ENCODE data around the gene TNFRSF1A.

TNFRSF1A gene

DNA sequence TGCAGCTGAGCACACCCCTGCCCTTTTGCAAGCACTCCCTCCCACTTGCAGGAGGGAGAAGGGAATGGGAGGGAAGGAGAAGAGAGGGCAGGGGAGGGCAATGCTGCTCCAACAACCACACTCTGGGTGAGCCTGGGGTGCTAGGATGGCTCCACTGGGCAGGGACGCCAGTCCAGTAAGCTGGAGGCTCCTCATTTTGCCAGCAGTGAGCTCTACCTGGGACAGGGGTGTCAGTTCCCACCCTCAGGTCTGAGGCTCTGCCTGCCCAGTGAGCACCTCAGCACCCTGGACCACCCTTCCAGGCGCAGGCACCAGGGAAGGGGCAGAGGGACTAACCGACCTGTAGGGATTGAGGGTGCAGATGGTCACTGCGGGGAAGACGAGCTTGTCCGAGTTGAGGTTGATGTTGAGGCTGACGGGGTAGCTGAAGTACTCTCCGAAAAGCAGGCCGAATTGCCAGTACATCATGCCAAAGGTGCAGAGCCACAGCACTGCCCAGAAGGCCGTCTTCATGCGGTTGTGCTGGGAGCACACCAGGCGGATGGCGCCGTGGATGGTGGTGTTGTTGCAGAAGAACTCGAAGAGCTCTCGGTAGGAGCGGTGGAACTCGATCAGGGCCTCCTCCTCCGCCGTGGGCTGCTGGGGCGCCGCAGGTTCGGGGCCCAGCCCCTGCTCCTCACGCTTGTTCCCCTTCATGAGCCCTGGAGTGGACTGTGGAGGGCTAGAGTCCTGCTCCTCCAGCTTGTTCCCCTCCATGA lies 32.3 kb upstream of the TNFRSF1A start:
- DNase-seq (ENCODE audit: low read depth), result no peak

DNA sequence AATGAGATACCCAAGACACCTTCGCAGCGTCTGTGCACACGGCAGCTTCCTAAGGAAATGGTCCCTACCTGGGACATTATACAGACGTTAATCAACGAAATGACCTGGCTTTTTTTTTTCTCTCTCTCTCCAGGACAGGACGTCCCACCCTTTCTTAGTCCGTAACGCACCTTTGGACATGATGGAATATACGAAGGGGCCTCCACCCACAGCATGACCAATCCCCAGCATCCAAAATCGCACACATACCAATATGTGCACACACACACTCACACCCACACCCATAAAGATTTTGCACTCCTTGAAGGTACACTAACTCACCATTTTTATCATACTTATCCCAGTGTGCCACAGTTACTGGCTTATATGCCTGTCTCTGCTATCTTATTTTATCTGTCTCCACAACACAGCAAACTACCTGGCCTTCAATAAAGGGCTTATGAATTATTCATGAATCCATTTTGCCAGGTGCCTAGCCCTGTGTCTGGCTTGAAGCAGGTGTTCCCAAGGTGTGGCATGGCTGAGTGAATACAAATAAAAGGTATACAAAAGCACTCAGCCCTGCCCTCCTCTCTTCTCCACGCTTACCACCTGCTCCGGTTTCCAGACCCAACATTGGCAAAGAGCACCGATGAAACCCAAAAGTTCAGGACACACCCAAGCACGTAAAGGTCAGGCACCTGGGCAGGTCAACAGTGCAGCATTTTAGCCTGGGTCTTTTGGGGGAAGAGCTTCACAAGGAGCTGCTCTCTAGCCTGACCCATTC lies 31.3 kb upstream of the TNFRSF1A start:
- DNase-seq (ENCODE audit: low read depth), result no peak

DNA sequence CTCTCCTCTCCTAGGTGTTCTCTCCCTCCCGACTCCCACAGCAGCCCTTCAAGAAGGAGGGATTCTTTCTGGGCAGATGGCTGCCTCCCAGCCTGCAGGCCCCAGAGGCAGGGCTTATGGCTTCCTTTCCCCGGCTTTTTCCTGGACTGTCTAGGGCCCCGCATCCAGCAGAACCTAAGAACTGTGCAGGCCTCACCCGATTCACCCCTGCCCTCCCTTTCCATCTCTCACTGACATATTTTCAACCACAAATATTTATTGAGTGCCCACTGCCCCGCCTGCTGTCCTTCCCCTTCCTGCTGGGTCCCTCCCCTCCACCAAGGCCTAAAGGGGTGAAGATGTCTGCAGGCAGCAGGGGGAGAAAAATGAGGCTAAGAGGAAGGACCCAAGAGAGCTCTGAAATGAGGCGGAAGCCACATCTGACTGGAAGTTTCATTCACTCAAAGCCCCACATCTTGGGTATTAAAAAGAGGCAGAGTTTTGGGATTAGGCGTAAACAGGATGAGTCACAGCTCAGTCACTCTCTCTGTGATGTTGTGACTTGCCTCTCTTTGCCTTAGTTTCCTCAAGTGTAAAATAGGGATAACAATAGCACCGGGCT lies 30.6 kb upstream of the TNFRSF1A start:
- DNase-seq (ENCODE audit: low read depth), result peak; percentile 94

DNA sequence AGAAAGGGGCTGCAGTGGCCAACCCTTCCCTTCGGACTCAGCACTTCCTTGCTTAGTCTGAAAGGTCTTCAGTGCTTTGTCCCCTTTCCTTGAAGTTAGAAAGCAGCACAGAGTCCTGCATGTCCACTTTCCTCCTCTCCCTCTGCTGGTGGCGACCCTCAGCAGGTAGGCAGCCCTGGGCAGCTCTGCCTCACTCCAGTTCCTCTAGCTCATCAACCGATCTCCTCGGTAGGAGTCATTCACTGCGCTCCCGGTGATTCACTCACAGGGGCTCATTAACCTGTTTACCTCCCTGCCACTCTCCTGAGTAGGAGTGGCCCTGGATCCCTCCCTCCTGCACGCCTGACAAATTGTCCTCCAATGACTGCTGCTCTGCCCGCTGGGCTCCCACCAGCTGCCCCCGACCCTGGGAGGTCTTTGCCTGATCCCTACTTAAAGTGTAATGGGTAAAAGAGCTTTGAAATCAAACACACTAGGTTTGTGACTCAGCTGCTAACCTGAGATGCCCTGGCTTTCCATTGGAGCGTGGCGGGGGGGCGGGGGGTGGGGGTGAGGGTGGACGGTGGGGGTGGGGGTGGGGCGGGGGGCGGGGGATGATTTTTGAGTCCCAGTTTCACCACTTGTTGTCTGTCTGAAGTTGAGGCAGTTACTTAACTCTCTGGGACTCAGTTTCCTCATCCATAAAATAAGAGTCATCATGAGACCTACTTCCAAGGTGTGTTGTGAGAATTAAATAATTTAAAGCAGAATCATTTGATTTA lies 29.3 kb upstream of the TNFRSF1A start:
- DNase-seq (ENCODE audit: low read depth), result peak; percentile 91

DNA sequence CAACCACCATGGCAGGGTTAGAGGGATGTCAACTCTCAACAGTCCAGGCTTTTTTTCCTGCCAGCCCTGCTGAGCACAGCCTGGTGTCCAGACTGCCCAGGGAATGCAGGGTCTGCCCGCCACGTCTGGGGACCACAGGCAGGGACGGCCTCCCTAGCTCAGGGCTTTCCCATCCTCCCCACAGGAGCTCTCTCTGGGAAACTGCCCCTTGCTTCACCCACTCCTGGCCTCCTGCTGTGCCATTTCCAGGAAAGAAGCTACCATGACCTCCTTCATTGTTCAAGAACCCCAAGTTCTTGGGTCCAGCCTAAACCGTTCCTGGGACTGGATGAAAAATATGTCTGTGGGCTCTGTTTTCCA lies 28.7 kb upstream of the TNFRSF1A start:
- DNase-seq (ENCODE audit: low read depth), result peak; percentile 31

DNA sequence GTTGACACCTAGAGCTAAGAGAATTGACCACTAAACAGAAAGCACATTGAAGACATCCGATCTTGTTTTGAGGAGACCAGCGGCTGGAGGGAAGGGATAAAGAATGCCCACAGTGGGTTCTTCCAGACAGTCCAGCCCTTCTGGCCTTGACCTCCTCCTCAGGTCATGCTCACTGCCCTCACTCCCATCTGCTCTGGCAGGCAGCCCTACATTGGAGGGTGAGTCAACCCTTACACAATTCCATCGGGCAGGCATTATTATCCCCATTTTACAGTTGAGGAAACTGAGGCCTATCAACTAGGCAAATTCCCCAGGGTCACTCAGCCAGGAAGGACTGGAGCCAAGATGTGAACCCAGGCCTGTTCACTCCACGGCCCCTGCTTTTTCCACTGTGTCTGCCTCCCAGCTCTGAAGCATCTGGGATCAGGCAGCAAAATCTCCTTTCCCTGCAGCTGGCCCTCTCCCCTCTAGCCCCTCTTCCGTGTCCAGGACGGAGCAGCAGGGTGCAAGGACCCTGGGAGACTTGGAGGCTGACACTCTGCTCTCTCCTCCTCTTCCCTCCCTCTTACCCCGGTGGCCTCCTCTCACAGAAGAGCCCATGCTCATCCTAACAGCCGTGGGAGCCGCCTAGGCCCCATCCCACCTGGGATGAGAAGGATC lies 28.2 kb upstream of the TNFRSF1A start:
- peak; percentile 64 for DNase-seq (ENCODE audit: low read depth)

DNA sequence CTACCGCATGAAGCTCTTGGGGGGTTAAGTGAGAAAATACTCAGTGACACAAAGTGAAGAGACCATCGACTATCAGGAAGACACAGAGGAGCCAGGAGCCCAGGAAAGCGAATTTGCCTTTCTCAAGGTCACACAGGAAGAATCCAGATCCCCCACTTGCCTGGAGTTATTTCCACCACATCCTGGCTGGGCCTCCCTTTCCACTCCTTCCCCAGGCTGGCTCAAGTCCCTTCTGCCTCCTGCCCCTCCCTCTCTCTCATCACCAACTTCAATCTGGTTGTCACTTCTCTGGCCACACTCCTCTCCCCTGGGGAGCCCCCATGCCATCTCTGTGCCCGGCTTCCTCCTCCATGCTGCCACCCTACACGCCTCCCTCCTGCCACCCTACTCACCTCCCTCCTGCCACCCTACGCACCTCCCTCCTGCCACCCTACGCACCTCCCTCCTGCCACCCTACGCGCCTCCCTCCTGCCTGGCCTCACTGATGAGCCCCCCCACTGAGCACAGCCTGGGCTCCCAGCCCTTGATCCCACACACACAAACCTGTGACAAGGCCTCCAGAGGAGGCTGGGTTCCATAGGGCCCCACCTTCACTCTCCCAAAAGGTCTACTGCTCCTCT lies 27.1 kb upstream of the TNFRSF1A start:
- peak; percentile 35 for DNase-seq (ENCODE audit: low read depth)

DNA sequence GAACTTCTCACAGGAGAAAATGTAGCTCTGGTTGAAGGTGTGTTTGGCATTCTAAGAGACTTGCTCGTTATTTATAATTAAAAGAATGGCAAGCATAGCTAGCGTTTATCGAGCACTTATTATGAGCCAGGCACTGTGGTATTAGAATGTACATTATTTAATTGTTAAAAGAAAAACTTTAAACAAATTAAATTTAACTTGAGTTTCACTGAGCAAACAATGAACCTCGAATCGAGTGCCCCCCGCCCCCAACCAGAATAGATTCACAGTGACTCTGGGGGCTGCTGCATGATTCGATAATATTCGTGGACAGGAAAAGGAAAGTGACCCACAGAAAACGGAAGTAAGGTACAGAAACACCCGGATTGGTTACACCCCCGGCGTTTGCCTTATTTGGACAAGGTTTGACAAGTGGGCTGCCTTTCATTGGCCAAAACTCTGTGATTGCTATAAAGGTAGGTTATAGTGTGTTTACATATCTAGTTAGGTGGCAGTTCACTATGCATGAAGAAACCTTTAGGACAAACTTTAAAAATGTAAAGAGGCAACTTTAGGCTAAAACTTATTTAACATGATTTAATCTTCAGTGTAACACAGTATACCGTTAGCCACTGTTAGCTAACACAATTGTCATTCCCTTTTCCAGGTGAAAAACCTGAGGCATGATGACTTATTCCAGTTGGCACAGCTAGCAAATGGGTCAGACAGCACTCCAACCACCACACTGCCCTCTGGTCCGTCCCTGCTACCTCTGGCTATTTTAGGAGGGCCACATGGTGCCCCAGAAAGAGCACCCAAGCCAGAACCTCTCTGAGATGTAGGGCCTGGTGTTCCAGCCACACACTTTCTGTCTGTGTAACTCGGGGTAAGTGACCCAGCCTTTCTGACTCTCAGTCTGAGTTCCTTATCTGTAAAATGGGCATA lies 26.4 kb upstream of the TNFRSF1A start:
- no peak for DNase-seq (ENCODE audit: low read depth)

DNA sequence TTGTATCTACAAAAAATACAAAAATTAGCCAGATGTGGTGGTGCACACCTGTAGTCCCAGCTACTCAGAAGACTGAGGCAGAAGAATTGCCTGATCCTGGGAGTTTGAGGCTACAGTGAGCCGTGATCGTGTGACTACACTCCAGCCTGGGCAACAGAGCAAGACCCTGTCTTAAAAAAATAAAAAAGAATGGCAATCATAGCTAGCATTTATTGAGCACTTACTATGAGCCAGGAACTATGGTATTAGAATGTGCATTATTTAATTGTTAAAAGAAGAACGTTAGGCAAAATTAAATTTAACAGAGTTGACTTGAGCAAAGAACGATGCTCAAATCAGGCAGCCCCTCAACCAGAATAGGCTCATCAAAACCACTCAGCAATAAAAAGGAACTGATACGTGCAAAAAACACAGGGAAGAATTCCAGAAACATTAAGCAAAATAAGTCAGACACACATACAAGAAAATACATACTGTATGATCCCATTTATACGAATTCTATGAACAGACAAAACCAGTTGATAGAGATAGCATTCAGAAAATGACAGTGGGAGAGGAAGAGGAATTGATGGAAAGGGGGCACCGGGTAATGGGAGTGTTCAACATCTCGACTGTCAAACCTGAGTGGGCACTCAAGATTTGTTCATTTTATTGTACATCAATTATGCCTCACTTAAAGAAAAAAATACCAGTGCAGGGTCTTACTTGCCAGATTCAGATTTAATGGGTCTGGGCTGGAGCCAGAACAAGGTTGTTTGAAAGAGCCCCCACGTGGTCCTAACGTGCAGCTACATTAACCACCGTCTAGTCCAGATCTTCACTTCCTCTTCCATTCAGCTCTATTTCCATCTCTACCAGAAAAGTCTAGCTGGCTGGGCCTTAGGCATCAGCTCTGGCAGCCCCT lies 25.4 kb upstream of the TNFRSF1A start:
- peak; percentile 50 for DNase-seq (ENCODE audit: low read depth)

DNA sequence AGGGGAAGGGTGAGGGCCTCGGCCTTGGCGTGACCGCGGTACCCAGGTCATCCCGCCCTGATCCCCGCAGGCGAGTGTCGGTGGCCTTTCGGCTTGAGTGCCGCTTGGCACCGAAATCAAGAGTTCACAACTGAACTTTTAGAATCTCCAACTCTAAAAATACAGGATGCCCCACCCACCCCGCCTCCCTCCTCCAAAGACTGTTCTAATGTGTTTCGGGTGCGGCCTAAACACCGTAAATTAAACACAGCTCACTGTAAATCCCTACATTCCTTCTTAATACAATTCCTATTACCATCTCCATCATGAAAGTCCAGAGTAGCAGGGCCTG lies 22.1 kb upstream of the TNFRSF1A start:
- no peak for DNase-seq (ENCODE audit: low read depth)

DNA sequence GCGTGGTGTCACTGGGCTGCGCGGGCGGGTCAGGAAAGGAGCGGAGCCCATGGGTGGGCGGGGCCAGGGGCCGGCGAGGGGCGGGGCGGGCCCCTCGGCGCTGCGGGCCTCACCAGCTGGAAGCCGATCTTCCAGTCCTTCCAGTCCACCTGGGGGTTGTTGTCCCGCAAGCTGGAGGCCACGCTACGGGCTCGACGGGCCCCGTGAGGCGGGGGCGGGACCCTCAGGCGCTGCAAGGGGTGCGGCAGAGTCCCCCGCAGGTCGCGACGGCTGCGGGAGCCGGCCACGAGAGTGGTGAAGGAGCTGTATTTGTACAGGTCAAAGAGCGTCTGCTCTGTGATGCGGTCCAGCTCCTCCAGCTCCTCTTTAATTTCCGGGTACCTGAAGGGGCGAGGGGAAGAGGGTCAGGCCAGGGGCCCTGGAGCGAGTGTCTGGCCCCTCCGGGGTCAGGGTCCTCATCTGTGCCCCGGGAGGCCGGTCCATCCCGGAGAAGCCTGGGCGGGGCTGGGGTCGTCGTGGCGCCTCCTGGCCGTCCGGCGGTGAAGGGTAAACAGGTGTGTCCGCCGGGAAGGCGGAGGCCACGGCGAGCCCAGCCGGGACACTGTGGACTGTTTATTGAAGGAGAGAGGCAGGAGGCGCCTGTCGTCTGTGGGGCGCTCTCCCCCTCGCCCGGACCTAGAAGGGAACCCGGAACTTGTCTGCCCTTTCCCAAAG lies 21.6 kb upstream of the TNFRSF1A start:
- peak; percentile 50 for DNase-seq (ENCODE audit: low read depth)

DNA sequence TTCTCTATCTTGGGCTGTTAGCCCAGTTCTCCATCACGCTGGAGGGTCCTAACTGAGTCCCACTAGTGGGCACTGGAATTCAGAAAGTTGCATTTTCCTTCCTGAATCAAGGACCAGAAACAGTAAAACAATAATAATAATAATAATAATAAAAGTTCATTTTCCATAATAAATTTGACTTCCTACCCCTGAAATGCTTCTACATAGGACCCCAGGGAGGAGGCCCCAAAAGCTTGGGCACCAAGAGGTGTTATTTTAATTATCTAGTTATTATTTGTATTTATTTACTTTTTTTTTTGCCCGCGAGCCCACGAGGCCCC lies 21.1 kb upstream of the TNFRSF1A start:
- no peak for DNase-seq (ENCODE audit: low read depth)

DNA sequence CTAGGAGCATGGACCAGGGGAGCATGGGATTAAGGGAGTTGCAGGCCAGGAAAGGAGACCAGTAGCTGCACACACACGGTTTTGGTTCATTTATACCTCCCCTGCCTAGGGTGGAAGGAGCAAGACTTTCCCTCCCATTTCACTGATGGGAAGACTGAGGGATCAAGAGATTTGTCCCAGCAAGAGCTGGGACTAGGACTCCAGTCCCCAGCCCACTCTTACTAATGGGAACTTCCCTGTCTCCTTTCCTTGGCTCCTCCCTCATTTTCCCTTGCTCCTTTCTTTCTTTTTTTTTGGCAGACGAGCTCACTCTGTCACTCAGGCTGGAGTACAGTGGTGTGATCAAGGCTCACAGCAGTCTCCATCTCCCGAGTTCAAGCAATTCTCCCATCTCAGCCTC lies 20.5 kb upstream of the TNFRSF1A start:
- DNase-seq (ENCODE audit: low read depth), result no peak

DNA sequence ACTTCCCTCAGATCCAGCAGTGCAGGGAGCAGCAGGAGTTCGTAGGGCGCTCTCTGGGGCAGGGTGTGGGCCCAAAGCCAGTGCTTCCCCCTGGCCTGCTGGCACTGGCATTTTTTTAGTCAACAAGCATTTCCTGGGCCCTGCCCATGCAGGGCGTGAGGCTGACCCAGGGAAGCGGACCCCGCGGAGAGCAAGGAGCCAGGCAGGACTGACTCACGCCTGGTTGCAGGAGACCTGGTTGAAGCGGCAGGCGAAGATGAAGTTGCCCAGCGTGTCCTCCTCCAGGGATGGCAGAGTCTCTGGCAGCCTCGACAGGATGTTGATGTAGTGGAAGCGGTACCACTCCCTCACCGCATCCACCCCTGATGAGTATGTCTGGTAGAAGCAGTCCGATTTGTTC lies 20.0 kb upstream of the TNFRSF1A start:
- peak; percentile 46 for DNase-seq (ENCODE audit: low read depth)

DNA sequence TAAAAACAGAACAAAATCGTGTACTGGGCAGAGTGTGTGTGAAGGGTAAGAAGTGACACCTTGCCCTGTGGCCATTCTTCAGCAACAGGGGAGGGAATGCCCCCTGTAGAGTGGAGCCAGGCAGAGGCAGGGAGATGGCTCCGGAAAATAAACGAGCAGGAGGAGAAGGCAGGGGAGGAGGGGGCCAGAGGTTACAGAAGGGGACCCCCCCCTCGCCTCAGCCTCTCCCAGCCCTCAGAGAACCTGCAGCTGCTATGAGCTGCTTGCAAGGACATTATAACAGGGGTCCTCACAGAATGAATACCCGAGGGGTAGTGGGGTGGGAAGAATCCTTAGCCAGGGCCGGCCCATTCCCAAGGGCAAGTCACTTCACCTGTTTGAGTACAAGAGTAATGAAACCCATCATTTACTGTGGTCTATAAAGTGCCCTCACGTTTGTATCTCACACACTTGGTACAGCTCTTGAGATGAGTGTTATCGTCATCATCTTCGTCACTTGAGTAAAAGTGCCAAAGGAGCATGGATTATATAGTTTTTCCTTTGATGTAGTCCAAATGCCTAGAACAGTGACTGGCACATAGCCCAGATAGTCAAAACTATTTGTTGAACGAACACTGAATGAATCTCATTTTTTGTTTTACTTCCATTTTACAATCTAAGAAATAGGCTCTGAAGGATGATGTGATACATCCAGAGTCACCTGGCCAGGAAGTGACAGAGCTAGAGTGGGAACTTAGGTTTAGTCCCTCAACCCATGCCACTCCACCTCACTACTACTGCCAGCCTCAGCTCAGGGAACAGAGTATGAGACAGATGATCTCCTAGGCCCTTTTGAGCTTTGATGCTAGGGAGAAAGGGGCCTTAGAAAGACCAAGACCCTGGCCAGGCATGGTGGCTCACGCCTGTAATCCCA lies 19.0 kb upstream of the TNFRSF1A start:
- DNase-seq (ENCODE audit: low read depth), result no peak

DNA sequence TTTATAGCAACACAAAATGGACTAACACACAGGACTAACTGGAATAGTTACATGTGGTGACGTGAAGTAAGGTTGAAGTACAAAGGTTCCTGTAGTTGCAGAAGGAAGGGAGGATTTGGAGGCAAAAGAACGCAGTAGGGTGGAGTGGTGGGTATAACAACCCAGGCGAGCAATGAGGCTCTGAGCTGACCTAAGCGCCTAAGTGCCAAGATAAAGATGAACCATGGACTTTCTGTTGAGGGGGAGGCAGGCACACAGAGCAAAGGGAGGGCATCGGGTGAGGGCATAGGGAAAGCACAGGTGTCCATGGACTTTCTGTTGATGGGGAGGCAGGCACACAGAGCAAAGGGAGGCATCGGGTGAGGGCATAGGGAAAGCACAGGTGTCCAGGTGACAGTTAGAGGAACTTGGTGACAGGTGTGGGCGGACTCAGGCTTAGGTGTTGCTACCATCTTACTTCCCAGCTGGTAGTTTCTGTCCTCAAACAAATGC lies 18.2 kb upstream of the TNFRSF1A start:
- DNase-seq (ENCODE audit: low read depth), result no peak

DNA sequence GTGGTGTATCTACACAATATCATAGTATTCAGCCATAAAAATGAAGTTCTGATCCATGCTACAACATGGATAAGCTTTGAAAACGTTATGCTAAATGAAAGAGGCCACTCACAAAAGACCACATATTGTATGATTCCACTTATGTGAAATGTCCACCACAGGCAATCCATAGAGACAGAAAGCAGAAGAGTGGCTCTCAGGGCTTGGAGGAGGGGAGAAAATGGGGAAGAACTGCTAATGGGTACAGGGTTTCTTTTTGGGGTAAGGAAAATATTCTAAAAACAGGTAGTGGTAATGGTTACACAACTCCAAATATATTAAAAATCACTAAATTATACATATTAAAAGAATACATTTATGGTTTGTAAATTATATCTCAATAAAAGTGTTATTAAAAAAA lies 17.0 kb upstream of the TNFRSF1A start:
- no peak for DNase-seq (ENCODE audit: low read depth)

DNA sequence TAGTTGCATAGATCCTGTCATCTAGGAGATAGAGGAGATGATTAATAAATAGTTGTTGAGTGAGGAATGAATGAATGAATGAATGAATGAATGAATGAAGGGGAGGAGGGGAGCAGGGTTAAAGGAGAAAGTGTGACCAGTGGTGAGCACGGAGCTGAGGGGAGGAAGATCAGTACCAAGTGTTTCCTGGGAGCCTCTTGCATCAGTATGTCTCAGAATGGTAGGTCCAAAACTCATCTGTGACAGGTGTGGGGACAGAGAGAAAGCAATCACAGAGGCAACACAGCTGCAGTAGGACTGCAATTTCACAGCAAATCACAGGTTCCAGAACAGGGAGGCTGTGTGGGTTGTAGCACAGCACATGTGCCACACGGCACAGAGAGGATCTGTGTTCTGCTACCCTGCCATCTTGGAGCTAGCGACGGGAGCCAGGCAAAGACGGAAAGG lies 14.5 kb upstream of the TNFRSF1A start:
- DNase-seq (ENCODE audit: low read depth), result no peak
